HG03521 (cell line): ENCODE results near the gene PRLHR.

ENCODE experiments used
- ATAC-seq: cut with Tn5 transposase; IDR thresholded peaks from one replicate; pipeline ENCODE4 v1.9.1; 2021; ENCODE audit warnings: mild to moderate bottlenecking, moderate library complexity; ENCODE audit not compliant: unreplicated experiment

The PRLHR gene

DNA sequence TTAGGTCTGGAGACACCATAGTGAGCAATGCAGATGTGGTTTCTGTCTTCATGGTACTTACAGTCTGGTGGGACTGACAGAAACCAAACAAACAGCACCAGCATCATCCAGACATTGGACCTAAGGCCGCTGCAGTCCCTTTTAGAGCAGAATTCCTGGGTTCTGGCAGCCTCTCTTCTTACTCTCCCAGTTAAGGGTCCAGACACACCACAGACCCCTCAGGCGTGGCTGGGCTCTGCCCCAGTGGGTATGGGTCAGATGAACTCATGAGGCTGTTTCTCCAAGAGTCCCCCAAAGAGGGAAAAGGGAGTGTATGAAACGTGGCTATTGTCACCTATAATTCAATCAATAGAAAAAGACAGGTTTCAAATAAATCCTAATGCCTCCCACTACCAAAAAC, 31.3 kb downstream of the PRLHR start:
- ATAC-seq: no peak

DNA sequence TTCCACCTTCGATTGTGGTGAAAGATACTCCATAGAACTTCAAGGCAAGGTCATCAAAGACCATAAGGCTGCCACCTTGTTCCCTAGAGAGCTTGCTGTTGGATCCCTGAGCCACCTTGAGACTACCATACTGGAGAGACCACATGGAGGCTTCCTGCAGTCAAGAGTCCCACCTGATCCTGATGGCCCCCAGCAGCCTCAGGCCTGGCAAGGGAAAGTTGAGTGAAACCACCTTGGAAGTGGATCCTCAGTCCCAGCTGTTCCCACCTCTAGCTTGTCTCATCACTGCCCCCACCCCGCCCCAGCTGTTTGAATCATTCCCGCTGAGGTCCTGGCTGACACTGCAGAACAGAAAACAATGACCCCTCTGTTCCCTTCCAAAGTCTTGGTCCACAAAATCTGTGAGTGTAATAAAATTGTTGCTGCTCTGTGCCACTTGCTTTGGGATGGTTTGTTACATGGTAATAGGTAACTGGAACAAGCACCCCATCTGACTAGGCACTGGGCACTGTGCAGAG, 32.0 kb downstream of the PRLHR start:
- ATAC-seq: no peak

DNA sequence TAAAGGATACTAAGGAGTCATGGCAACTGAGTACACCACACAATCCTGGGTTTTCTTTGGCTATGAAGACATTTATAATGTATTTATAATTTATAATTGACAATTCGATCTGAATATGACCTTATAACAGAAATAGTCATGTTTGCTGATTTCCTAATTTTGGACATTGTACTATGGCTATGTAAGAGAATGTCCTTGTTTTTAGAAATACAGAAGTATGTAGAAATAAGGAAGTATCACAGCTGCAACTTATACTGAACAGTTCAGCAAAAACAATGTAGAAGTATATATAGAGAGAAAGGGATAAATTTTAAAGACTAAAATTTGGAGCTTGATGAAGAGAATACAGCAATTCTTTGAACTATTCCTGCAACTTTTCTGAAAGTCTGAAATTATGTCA, 32.6 kb downstream of the PRLHR start:
- no peak for ATAC-seq

DNA sequence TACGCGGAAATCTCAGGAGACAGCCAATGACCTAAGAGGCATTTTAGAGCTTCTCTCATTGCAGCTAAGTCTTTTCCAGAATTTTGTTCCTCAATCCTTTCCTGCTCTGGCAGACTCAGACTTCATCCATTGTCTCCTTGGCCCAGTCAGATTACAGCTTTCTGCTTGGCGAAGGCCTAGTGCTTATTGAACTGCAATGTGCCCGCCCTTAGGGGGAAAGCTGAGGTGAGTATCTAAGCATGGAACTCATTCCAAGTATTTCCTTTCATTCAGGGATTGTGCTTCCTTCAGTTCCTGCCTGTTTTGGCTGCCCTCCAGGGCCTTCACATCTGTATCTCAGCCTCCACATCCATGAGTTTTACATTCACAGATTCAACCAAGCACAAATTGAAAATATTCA, 37.5 kb downstream of the PRLHR start:
- no peak for ATAC-seq

DNA sequence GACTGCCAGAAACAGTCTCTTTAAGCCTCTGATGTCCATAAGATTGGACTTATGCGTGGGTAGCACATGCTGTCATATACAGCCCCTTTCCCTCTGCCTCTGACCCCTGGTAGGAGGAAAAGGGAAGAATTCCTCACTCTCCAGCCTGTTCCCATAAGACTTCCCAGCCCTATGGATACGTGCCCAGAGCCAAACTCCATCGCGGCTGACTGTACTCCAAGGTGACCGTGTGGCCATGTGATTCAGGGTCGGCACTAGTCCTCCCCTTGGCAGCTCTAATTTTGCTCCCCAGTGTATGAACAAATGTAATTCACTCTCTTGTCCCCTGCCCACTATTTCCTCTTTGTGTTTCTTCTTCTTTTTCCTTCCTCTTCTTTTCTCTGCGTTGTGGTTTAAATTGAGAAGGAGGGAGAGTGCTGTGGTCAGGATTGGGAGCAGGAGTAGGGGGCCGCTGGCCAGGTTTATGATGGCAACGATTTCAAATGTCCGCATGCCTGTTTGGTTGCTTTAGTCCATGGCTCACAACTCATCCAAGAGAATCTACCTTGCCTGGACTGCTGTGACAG, 43.8 kb downstream of the PRLHR start:
- ATAC-seq: no peak

DNA sequence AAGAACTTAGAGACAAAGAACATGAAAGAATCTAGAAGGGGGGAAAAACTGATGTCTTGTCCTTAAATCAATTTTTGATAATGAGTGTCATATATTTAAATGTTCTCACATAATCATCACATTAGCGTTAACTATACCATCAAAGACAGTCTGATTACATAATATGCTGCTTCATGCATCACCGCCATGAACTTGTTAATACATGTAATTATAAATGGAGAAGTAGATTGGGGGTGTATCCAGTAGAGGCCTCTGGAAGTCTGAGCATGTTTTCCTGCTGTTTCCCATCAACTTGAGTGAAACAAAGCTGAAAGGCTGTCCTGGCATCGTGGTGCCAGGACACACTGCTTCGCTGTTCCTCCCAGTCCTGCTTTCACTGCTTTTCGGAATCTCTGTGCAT, 48.2 kb downstream of the PRLHR start:
- ATAC-seq: no peak

DNA sequence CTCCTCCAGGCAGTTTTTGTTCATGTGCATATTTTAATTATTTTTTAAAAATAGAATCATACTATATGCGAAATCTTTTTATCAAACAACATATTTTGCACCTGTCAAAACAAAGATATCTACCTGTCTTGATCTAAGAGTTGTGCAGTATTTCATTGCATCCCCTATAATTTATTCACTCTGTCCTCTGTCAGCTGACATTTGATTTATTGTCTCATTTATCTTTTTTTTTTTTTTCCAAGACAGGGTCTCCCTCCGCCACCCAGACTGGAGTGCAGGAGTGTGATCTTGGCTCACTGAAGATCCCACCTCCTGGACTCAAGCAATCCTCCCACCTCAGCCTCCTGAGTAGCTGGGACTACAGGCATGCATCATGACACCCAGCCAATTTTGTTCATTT, 49.0 kb downstream of the PRLHR start:
- ATAC-seq: no peak

DNA sequence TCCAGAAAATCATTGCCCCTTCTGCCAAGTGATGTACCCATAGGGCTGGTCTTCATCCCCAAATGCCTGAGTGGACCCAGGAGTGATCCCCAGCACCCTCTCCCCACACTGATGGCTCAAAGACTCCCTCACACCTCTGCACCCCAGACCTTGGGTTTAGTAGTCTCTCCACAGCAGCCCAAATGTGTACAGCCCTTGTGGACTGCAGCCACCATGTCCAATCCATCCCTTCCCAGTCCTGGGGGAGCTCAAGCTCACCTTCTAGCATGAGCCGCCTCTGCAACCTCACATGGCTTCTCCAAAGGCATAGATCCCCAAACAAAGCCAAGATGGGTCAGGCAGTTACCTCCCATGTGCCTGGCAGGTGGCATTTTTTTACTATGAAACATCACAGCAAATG, 50.1 kb downstream of the PRLHR start:
- no peak for ATAC-seq

DNA sequence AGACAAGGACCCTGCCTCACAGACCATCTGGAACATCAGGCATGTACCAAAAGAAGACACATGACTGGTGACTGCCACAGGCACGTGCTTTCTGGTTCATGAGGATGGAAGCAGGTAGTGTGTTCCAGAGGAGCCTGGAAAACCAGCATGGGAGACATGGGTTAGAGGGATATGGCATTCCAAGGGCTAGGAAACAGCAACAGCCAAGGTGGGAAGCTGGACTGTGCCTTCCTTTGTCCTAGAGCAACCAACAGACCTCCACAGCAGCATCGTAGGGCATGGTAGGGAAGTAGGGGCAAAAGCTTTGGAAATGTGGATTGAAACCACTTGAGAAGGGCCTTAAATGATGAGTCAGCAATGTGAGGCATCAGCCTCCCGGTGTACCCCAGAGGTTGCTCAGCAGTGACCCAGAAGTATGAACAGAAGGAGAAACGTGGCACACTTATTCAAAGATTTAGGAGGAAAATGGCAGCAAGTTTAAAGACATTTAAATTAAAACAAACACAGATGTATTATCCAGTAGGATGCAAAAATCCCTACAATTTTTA, 51.0 kb downstream of the PRLHR start:
- no peak for ATAC-seq

DNA sequence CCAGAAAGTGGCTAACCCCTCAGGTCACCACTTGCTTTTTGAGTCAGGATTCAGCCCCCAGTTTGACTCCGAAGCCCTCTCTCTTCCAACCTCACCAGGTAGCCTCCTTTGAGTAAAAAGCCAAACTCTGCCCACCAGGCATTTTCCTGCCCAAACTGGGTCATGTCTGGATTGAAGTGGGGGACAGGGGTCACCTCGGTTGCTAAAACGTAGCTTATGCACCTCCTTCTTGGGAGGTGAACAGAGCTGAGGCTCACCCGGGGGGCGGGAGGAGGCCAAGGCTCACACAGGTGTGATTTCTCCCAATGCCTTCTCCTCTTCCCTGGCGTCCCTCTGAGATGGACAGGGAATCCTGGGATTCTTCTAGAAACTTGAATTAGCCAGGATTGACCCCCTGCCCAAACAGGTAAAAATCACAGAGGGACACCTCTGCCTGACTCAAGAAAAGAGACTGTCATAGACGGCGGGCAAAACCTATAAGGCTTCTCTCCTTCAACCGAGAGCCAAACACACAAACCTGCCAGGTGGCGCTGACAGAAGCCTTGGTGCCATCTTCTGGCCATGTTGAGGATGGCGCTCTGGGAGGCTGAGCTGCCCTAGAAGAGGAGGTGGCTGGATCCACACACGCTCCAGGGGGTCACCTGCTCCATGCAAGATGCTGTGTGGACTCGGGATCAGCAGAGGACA, 51.6 kb downstream of the PRLHR start:
- ATAC-seq: peak; percentile 79

DNA sequence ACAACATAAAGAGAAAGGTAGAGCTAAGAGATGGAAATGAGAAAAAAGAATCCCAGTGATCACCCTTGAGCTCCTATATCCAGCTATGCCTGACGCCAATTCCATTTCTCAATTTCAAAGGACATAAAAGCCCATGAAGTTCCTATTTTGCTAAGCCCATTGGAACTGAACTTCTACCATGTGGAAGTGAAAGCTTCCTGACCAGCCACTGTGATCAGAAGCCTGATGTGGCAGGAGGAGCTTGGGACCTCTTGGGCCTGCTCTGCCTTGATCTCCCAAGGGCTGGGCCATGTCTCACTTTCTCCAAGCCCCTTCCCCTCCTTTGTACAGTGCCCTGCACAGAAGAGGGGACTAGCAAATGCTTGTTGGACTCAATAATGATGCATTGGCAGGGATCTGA, 52.7 kb downstream of the PRLHR start:
- ATAC-seq: no peak

DNA sequence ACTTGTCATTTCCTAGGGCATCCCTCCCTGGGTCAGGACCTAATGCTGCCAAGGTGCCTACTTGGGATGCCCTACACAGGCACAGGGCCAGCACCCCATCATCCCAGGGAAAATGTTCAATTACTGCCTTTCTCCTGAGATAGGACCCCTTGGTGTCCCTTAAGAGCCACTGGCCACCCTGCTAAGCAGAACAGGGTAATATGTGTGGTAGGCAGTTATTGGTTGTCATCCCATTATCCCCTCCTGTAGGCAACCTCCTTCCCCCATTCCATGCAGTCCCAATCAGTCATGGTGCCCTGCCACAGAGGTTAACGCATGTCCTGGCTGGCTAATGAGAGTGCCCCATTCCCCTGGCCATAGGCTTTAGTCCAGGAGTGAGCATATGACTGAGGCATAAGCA, 53.2 kb downstream of the PRLHR start:
- no peak for ATAC-seq

DNA sequence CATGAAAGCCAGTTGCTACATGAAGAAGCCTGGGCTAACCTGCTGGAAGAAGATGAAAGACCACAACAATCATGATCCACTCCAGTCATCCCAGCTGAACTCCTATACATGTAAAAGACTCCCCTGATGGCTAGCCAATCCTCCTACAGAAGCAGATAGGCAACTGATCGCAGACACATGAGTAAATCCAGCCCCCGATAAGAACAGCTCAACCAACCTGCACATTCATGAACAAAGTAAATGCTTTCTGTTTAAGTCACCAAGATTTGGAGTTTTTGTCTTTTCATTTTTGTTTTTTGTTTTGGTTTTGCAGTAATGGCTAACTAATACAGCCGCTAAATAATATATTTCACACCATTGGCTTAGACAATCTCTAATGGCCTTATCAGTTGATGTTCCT, 53.7 kb downstream of the PRLHR start:
- no peak for ATAC-seq
